SK-N-SH (cell line): ENCODE measurements around the gene OPCML. TPM values are rescaled to one million over a fixed set of nuclear protein-coding genes. Genes with fewer than 3 reads are reported as not detected.

Experiments used
- CTCF ChIA-PET: fragments of 300-600, 350-600 bp; formaldehyde crosslinking; extraction: SDS; loops from one replicate; lab custom pipeline; 2021; lab: Yijun Ruan, JAX
- POLR2A ChIA-PET: fragments of 350-600 bp; sonication (Branson Sonifier 250); formaldehyde crosslinking; extraction: SDS; loops from one replicate; lab custom pipeline; 2020; ENCODE audit warnings: antibody characterized with exemption, inconsistent platforms; lab: Yijun Ruan, JAX
- DNase-seq: peaks from one replicate; pipeline ENCODE4 v3.0.0; 2012
- H2AFZ ChIP-seq: fragments of 200-600 bp; sonication (generic); 2 replicates; pipeline ENCODE4 v1.8.1; 2016; ENCODE audit warnings: antibody characterized with exemption, mild to moderate bottlenecking, low read depth
- H3F3A ChIP-seq: fragments of 200-600 bp; sonication (generic); replicated peaks from 2 replicates; pipeline ENCODE3; 2016; ENCODE audit warnings: antibody characterized with exemption, mild to moderate bottlenecking; ENCODE audit not compliant: insufficient read depth
- H3K27ac ChIP-seq, 2 experiments: fragments of 200-500 bp in 1 of 2; fragments of 200-600 bp in 1 of 2; sonication (Bioruptor generic) in 1 of 2; sonication (generic), shearing (Covaris generic) in 1 of 2; 2 replicates each; pipeline versions ENCODE4 v1.5.1 to v1.6.1; 2014 to 2016; ENCODE audit warnings: low read depth in 2 of 2, inconsistent platforms in 1 of 2, low read length in 1 of 2, mild to moderate bottlenecking in 1 of 2, mixed read lengths in 1 of 2
- H3K27me3 ChIP-seq: fragments of 200-600 bp; sonication (generic), shearing (Covaris generic); 2 replicates; pipeline ENCODE4 v1.6.1; 2016; ENCODE audit warnings: mixed run types; ENCODE audit not compliant: insufficient read depth
- H3K36me3 ChIP-seq, 2 experiments: fragments of 200-500 bp in 1 of 2; fragments of 200-600 bp in 1 of 2; sonication (Bioruptor generic) in 1 of 2; sonication (generic) in 1 of 2; replicated peaks in 1 of 2; 2 replicates each; pipeline versions ENCODE3 to v1.5.1; 2014 to 2016; ENCODE audit warnings: low read length in 1 of 2, mild to moderate bottlenecking in 1 of 2; ENCODE audit not compliant: insufficient read depth in 2 of 2, control insufficient read depth in 1 of 2
- H3K4me1 ChIP-seq, 2 experiments: fragments of 200-500 bp in 1 of 2; fragments of 200-600 bp in 1 of 2; sonication (Bioruptor generic) in 1 of 2; sonication (generic), shearing (Covaris generic) in 1 of 2; 2 replicates each; pipeline versions ENCODE4 v1.5.1 to v1.6.1; 2014 to 2016; ENCODE audit warnings: low read depth in 1 of 2, low read length in 1 of 2, mixed run types in 1 of 2; ENCODE audit not compliant: insufficient read depth in 2 of 2, control insufficient read depth in 1 of 2
- H3K4me2 ChIP-seq: fragments of 200-600 bp; sonication (generic), shearing (Covaris generic); 2 replicates; pipeline ENCODE4 v1.6.1; 2017; ENCODE audit warnings: mixed run types
- H3K4me3 ChIP-seq, 2 experiments: fragments of 200-500 bp in 1 of 2; fragments of 200-600 bp in 1 of 2; sonication (Bioruptor generic) in 1 of 2; sonication (generic), shearing (Covaris generic) in 1 of 2; 2 replicates each; pipeline versions ENCODE4 v1.5.1 to v1.8.1; 2014 to 2016; ENCODE audit warnings: low read depth in 2 of 2, inconsistent platforms in 1 of 2, low read length in 1 of 2, mild to moderate bottlenecking in 1 of 2, mixed read lengths in 1 of 2, moderate library complexity in 1 of 2
- H3K79me2 ChIP-seq: fragments of 200-600 bp; sonication (generic); 2 replicates; pipeline ENCODE4 v1.8.1; 2017; ENCODE audit warnings: mild to moderate bottlenecking; ENCODE audit not compliant: insufficient read depth
- H3K9ac ChIP-seq: fragments of 200-600 bp; sonication (generic); 2 replicates; pipeline ENCODE4 v1.6.1; 2017; ENCODE audit warnings: mixed run types
- H3K9me2 ChIP-seq: fragments of 200-600 bp; sonication (generic); 2 replicates; pipeline ENCODE4 v1.6.1; 2017; ENCODE audit warnings: mixed run types
- H3K9me3 ChIP-seq: fragments of 200-600 bp; sonication (generic); 2 replicates; pipeline ENCODE4 v1.6.1; 2017; ENCODE audit warnings: mixed run types, mild to moderate bottlenecking, moderate library complexity
- H4K20me1 ChIP-seq: fragments of 200-600 bp; sonication (generic); 2 replicates; pipeline ENCODE4 v1.6.1; 2017; ENCODE audit warnings: mild to moderate bottlenecking, mixed run types; ENCODE audit not compliant: insufficient read depth
- CTCF ChIP-seq: fragments of 200-600 bp; sonication (generic); IDR thresholded peaks from 2 replicates; pipeline ENCODE4 v1.6.1; 2017; ENCODE audit warnings: antibody characterized with exemption, mild to moderate bottlenecking, moderate library complexity
- EZH2phosphoT487 ChIP-seq: fragments of 200-600 bp; sonication (generic); IDR thresholded peaks from 2 replicates; pipeline ENCODE4 v1.6.1; 2017; ENCODE audit warnings: low read depth, mixed run types, mild to moderate bottlenecking, antibody characterized with exemption, moderate library complexity, borderline replicate concordance
- FOSL2 ChIP-seq: IDR thresholded peaks from 2 replicates; pipeline ENCODE4 v1.4.0; 2012; ENCODE audit warnings: low read depth, mild to moderate bottlenecking, moderate library complexity, borderline replicate concordance
- GABPA ChIP-seq: IDR thresholded peaks from 2 replicates; pipeline ENCODE4 v1.4.0; 2012; ENCODE audit warnings: low read depth, mild to moderate bottlenecking
- GATA2 ChIP-seq: sonication (generic); formaldehyde crosslinking; IDR thresholded peaks from 2 replicates; pipeline ENCODE4 v1.5.0; 2020; ENCODE audit warnings: mild to moderate bottlenecking, missing genetic modification reagents
- JUND ChIP-seq: IDR thresholded peaks from 2 replicates; pipeline ENCODE4 v1.4.0; 2012
- MXI1 ChIP-seq: IDR thresholded peaks from 2 replicates; pipeline ENCODE4 v1.6.1; 2012; ENCODE audit warnings: mild to moderate bottlenecking, low read depth, low read length, improper control_type of control experiment
- NFIC ChIP-seq: IDR thresholded peaks from 2 replicates; pipeline ENCODE4 v1.4.0; 2012; ENCODE audit warnings: borderline replicate concordance
- NRF1 ChIP-seq: IDR thresholded peaks from 2 replicates; pipeline ENCODE4 v1.6.1; 2012; ENCODE audit warnings: low read depth, mild to moderate bottlenecking, low read length
- RFX5 ChIP-seq: IDR thresholded peaks from 2 replicates; pipeline ENCODE4 v1.6.1; 2012; ENCODE audit warnings: mild to moderate bottlenecking, improper control_type of control experiment, low read length
- SIN3A ChIP-seq: IDR thresholded peaks from 2 replicates; pipeline ENCODE4 v1.6.1; 2012; ENCODE audit warnings: low read depth, mild to moderate bottlenecking, low read length, moderate library complexity, borderline replicate concordance
- SMC3 ChIP-seq: IDR thresholded peaks from 2 replicates; pipeline ENCODE4 v1.6.1; 2012; ENCODE audit warnings: low read depth, low read length, improper control_type of control experiment
- TCF12 ChIP-seq: IDR thresholded peaks from 2 replicates; pipeline ENCODE4 v1.4.0; 2012
- TEAD4 ChIP-seq: IDR thresholded peaks from 2 replicates; pipeline ENCODE4 v1.4.0; 2012; ENCODE audit warnings: mild to moderate bottlenecking, borderline replicate concordance; ENCODE audit not compliant: insufficient read depth
- USF1 ChIP-seq: IDR thresholded peaks from 2 replicates; pipeline ENCODE4 v1.4.0; 2012; ENCODE audit warnings: low read depth, borderline replicate concordance
- YY1 ChIP-seq: IDR thresholded peaks from 2 replicates; pipeline ENCODE4 v1.4.0; 2012; ENCODE audit warnings: low read depth, mild to moderate bottlenecking
- WGBS: methylation state at CpG from one replicate; pipeline ENCODE4 v1.1.6; 2017; ENCODE audit warnings: low lambda C conversion rate; 5-methylcytosine and 5-hydroxymethylcytosine counted together
- polyA plus RNA-seq, 3 experiments: library from polyadenylated mRNA; depleted of rRNA; stranded (reverse); fragments of >200 nt; gene quantifications; 2 replicates each; pipeline ENCODE4 v1.2.3, GENCODE V29; 2012
- TF ChIP-seq, protein P1 (sequence below): IDR thresholded peaks from 2 replicates; pipeline ENCODE4 v1.4.0; 2012; ENCODE audit warnings: low read depth
- TF ChIP-seq, protein P2 (sequence below): IDR thresholded peaks from 2 replicates; pipeline ENCODE4 v1.4.0; 2012; ENCODE audit warnings: low read depth, borderline replicate concordance

Gene OPCML
- polyA plus RNA-seq, 1 of the 3 experiments (the other 2 are of a cell fraction): not detected

DNA sequence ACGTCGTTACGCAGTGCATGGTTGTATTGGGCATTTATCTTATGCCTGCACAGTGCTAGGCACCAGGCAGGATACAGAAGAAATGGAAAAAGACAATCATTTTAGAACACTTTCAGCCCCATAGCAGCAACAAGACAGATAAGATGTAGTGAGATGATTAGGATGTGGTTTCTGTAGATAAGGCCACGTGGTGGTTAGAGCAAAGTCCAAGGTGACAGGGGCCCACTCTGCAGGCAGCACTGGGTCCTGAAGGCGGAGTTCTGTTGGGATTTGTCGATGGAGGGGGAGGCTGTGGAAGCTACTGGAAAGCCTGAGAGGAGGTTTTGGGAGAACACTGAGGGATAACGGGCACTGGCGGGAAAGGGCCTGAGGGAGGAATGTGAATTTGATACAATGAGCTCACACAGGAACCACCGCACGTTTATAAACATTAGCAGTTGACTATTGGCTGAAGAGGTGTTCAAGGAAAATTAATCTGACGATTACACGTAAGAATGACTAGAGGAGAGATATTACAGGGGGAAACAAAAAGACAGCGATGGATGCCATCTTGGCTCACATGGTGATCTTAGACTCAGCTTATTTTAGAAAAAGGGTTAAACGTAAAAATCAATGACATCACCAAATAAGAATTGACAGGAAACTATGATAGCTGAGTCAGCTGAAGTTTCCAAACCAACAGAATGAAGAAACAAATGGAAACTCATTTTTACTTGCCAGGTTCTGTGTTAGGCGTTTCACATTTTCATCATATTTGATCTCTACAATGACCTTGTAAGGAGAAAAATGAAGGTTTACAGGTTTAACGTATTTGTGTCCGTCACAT is 551.0 kb downstream of the OPCML start:
- POLR2A ChIA-PET: no interaction called here
- H3K9ac ChIP-seq: no peak overlapping the region
- no peak overlapping the region for H2AFZ ChIP-seq
- H3K79me2 ChIP-seq: no peaks in the 10 kb centered on the region
- no peaks in the 10 kb centered on the region for H3K27me3 ChIP-seq
- no peak overlapping the region for H3K4me3 ChIP-seq
- WGBS: 40% methylated on average over 17 of the region's 17 CpGs
- no peaks in the 10 kb centered on the region for H3K9me3 ChIP-seq
- CTCF ChIA-PET: no interaction called here
- DNase-seq: no peak
- H4K20me1 ChIP-seq: no peaks in the 10 kb centered on the region
- no peaks in the 10 kb centered on the region for H3K9me2 ChIP-seq
- peaks cover 0 to 6% of the 10 kb centered on the region in 2 experiments; a peak in 2 of 4 replicates for H3K4me1 ChIP-seq
- no peak overlapping the region for H3K4me2 ChIP-seq
- no peaks in the 10 kb centered on the region for H3K36me3 ChIP-seq
- TF ChIP-seq CTCF: no peak
- TF ChIP-seq, protein P1, sequence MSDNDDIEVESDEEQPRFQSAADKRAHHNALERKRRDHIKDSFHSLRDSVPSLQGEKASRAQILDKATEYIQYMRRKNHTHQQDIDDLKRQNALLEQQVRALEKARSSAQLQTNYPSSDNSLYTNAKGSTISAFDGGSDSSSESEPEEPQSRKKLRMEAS: no peak
- TF ChIP-seq, protein P2, sequence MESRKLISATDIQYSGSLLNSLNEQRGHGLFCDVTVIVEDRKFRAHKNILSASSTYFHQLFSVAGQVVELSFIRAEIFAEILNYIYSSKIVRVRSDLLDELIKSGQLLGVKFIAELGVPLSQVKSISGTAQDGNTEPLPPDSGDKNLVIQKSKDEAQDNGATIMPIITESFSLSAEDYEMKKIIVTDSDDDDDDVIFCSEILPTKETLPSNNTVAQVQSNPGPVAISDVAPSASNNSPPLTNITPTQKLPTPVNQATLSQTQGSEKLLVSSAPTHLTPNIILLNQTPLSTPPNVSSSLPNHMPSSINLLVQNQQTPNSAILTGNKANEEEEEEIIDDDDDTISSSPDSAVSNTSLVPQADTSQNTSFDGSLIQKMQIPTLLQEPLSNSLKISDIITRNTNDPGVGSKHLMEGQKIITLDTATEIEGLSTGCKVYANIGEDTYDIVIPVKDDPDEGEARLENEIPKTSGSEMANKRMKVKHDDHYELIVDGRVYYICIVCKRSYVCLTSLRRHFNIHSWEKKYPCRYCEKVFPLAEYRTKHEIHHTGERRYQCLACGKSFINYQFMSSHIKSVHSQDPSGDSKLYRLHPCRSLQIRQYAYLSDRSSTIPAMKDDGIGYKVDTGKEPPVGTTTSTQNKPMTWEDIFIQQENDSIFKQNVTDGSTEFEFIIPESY: no peak
- TF ChIP-seq FOSL2: no peak
- no peak for TF ChIP-seq EZH2phosphoT487
- no peak for TF ChIP-seq JUND
- no peak for TF ChIP-seq USF1
- TF ChIP-seq MXI1: no peak
- TF ChIP-seq NFIC: no peak
- TF ChIP-seq SIN3A: no peak
- TF ChIP-seq GABPA: no peak
- no peak for TF ChIP-seq RFX5
- TF ChIP-seq SMC3: no peak
- no peak for TF ChIP-seq TCF12
- no peak for TF ChIP-seq TEAD4
- no peak for TF ChIP-seq NRF1
- no peak for TF ChIP-seq GATA2 (CRISPR knock-in tag)
- no peak for TF ChIP-seq YY1
- H3K27ac ChIP-seq: no peak overlapping the region
- no peaks in the 10 kb centered on the region for H3F3A ChIP-seq
